ENCODE data around the gene OR4N5. TPM values are rescaled to one million over a fixed set of nuclear protein-coding genes. Genes with fewer than 3 reads are reported as not detected.

Gene OR4N5, protein sequence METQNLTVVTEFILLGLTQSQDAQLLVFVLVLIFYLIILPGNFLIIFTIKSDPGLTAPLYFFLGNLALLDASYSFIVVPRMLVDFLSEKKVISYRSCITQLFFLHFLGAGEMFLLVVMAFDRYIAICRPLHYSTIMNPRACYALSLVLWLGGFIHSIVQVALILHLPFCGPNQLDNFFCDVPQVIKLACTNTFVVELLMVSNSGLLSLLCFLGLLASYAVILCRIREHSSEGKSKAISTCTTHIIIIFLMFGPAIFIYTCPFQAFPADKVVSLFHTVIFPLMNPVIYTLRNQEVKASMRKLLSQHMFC
- total RNA-seq: not detected in 2 replicates

DNA sequence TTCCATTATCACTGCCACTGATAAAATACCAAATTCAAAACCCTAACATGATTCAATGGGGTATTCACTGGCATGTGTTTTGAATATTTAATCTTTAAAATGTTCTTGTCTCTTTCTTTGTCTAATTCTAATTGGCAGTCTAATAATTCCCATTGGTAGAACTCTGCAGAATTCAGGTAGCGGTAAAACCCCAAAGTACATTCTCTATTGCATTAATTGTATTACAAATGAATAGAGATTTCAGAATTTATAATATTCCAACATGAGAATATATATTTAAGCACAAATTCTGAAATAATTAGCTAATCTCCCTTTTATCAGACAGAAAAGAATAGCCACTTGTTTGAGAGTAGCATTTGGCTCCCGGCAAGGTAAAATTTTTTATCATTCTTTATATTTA lies at the start of gene OR4N5:
OR4N5 (plus strand) TSS at position 301 of the 400 bp plus-strand sequence. CDS start 4,916 bp downstream, outside the sequence.

DNA sequence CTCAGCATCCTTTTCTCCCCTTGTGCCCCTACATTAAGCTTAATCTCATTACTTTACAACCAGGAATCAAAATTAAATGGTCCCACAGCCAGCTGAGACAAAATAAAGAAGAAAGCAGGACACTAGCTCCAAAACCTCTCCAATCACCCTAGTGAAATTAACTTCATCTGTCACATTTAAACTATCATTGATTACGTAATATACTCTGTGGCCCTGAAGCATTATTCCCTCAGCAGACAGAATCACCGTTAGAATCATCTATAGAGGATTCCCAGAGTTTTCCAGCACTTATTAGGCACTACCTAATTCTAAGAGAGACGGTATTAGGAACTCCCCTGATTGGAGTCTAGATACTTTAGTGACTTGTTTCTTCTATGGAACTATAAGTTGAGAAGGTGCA lies 28.2 kb upstream of the OR4N5 start, which contains the start of gene OR4K17:
OR4K17 (plus strand) TSS at position 302 of the 400 bp plus-strand sequence. CDS start 6,761 bp downstream, outside the sequence.

DNA sequence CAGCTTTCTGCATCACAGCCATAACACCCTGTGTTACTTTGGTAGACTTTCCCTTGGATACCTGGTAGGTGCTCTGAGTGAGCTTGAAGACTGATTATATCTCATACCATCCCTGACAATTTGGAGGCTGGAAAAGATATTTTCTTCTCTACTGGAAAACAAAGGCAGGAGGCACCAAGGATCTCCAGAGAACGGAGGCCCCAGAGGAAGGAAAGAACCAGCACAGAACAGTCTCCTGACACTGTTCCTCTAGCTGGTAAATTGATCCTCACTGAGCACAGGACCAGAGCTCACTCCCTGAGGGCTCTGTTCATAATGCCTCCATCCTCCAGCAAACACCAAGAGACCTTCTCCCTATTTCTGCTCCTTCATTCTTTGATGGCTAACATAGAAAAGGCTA lies 52.0 kb downstream of the OR4N5 start, which contains the start of gene OR11G2:
OR11G2 (plus strand) TSS at position 301 of the 400 bp plus-strand sequence. CDS start 6,542 bp downstream, outside the sequence.

Small RNA genes within 50 kb of the gene (small RNA-seq; reads per million reads assigned to genes)
- gene GTF2IP22: not detected
- not detected for gene RNA5SP380

Other genes starting within 250 kb of the OR4N5 start
- not detected in 2 replicates for gene OR4K5, start 218.2 kb upstream of the OR4N5 start, total RNA-seq
- gene OR4K1, start 207.9 kb upstream of the OR4N5 start, total RNA-seq: not detected in 2 replicates
- not detected in 2 replicates for gene OR4K15, start 163.2 kb upstream of the OR4N5 start, total RNA-seq
- not detected in 2 replicates for gene OR4Q2, start 136.7 kb upstream of the OR4N5 start, total RNA-seq
- not detected in 2 replicates for gene OR4K14, start 119.5 kb upstream of the OR4N5 start, total RNA-seq
- gene OR4K13, start 102.8 kb upstream of the OR4N5 start, total RNA-seq: not detected in 2 replicates
- not detected in 2 replicates for gene OR4L1, start 78.8 kb upstream of the OR4N5 start, total RNA-seq
- not detected in 2 replicates for gene OR4K17, start 28.1 kb upstream of the OR4N5 start, total RNA-seq
- gene OR11G2, start 52.1 kb downstream of the OR4N5 start, total RNA-seq: not detected in 2 replicates
- gene OR11H6, start 84.9 kb downstream of the OR4N5 start, total RNA-seq: not detected in 2 replicates
- not detected in 2 replicates for gene OR11H7, start 90.2 kb downstream of the OR4N5 start, total RNA-seq
- not detected in 2 replicates for gene OR11H4, start 100.5 kb downstream of the OR4N5 start, total RNA-seq
- gene TTC5, start 167.1 kb downstream of the OR4N5 start, total RNA-seq: 15.3 and 20.5 TPM in 2 replicates
- 48.2 and 48.5 TPM in 2 replicates for gene CCNB1IP1, start 194.5 kb downstream of the OR4N5 start, total RNA-seq
- gene PARP2, start 204.8 kb downstream of the OR4N5 start, total RNA-seq: 4.6 and 7.6 TPM in 2 replicates

Data from hair follicle dermal papilla cell (primary cell).